Cardiac fibroblast (primary cell): ENCODE data around the gene MAD1L1.

Experiments
- DNase-seq, 2 donors: peaks; one replicate each; pipeline versions ENCODE4 v3.0.0 to v3.0.0-alpha.2; 2010; ENCODE audit warnings: low read depth in 2 of 2
- H3K4me3 ChIP-seq, 2 donors: replicated peaks in 1 of 2; 1 replicate in 1 of 2; 2 replicates in 1 of 2; pipeline ENCODE4 v1.5.1; 2011; ENCODE audit warnings: low read depth in 2 of 2, low read length in 2 of 2, mild to moderate bottlenecking in 2 of 2, moderate library complexity in 1 of 2
- TF ChIP-seq, protein P1 (sequence below): IDR thresholded peaks from one replicate; pipeline ENCODE4 v1.5.1; 2011; ENCODE audit warnings: low read depth, mild to moderate bottlenecking, low read length, inconsistent platforms

The MAD1L1 gene

DNA sequence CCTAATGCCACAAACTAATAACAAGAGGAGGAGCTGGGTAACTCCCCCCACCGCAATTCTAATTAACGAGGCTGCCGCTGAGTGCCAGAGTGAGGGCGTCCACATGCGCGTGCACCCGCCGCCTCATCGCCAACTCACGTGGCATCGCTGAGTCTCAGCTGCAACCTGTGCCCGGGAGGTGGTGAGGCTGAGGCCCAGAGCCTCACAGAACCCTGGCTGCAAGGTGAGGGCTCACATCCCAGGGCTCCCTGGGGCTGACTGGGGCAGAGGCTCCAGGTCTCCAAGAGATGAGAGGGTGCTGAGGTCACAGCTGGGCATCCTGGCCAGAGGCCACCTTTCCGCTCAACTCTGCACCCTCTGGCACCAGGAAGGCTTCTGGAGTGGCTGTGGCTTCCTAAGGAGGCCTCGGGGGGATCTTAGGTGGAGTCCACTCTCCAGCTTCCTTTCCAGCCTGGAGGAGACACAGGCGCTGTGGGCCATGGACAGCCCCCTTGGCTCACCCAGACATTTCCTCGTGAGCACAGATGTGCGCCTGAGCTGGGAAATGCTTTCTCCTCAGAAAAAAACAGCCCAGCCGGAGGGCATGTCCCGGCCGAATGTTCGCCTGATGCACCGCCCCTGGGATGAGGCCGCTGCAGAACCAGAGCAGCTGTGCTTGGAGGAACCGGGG lies 242.6 kb downstream of the MAD1L1 start:
- TF ChIP-seq, protein P1, sequence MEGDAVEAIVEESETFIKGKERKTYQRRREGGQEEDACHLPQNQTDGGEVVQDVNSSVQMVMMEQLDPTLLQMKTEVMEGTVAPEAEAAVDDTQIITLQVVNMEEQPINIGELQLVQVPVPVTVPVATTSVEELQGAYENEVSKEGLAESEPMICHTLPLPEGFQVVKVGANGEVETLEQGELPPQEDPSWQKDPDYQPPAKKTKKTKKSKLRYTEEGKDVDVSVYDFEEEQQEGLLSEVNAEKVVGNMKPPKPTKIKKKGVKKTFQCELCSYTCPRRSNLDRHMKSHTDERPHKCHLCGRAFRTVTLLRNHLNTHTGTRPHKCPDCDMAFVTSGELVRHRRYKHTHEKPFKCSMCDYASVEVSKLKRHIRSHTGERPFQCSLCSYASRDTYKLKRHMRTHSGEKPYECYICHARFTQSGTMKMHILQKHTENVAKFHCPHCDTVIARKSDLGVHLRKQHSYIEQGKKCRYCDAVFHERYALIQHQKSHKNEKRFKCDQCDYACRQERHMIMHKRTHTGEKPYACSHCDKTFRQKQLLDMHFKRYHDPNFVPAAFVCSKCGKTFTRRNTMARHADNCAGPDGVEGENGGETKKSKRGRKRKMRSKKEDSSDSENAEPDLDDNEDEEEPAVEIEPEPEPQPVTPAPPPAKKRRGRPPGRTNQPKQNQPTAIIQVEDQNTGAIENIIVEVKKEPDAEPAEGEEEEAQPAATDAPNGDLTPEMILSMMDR: no peak
- H3K4me3 ChIP-seq: no peak overlapping the region
- no peak for DNase-seq

DNA sequence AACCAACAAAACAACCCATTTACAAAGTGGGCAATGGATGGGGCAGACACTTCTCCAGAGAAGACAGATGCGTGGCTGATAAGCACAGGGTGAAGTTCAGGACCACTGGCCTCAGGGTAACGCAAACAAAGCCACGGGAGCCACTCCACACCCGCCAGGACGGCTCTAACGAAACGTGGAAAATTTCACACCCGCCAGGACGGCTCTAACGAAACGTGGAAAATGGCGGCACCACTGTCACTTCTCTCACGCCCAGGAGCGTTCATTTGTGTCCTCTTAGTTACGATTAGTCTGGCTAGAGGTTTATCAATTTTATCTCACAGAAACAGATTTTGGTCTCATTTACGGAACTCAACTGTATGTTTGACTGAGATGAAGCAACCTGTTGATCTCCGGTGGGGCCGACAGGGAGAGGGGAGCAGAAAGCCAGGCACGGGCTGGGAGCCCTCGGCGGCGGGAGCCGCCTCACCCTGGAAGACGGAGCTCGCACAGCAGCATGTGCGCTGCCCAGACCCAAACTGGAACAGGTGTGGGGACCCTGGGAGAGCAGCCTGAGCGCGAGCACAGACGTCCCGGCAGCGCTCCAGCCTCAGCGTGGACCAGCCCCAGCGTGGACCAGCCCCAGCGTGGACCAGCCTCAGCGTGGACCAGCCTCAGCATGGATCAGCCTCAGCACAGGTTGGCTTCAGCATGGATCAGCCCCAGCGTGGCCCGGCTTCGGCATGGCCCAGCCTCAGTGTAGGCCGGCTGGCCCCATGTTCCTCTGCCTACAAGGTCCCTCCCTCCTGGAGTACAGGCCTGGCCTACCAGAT lies 243.5 kb downstream of the MAD1L1 start:
- no peak for DNase-seq
- TF ChIP-seq, protein P1: no peak
- no peak overlapping the region for H3K4me3 ChIP-seq

DNA sequence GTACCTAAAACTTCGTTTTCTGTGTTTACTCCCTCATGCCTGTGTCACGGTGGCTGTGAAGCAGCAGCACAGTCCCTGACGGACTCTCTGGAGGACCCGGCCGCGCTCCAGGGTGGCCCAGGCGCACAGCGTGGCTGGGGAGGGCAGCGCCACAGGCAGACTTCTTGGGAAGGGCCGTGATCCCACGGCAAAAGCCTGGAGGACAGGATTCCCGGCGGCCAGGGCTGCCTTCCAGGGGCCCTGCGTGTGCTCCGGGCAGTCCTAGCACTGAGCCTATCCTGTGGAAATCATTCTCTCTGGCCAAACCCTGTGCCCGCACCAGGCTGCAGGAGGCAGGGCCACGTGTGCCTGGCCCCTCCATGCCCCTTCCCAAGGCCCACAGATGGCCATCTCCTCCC lies 244.2 kb downstream of the MAD1L1 start:
- no peak overlapping the region for H3K4me3 ChIP-seq
- TF ChIP-seq, protein P1: no peak
- no peak for DNase-seq

DNA sequence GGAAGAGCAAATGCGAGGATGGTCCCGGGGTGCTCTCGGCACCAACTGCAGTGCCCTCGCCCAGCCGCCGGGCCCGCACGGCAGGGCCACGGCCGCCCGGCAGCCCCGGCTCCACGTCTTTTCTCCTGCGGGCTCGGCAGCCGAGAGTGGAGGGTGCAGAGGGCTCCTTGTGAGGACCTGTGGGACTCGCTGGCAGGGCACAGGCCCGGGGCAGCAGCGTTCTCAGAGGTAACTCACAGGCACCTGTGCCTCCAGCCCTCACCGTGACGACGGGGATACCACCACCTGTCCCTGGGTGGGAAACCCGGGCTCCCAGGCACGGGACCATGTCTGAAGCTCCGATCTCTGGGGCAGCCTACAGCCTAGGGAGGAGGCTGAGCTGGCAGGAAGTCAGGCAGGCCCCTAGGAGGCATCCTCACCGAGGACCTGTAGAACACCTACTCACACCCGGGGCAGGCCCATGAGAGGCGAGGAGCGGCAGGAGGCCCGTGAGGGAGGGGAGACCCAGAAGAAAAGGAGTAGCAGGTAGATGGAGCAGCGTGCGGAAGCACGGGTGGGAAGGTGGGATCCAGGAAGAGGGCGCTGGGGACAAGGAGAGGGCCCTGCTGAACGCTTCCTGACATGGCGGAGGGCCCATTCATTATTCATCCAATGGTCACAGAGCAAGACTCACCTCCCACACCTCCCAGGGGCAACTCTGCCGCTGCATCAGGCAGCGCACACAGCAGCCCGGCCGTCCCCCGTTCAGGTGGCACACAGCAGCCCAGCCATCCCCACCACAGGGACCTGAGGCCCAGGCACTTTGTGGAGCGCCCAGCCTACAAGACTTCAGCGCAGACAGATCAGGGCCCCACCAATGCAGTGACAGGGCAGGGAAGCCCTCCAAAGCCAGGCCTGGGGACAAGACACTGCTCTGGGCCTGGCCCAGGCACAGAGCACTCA lies 244.9 kb downstream of the MAD1L1 start:
- H3K4me3 ChIP-seq: no peak overlapping the region
- TF ChIP-seq, protein P1: no peak
- no peak for DNase-seq

DNA sequence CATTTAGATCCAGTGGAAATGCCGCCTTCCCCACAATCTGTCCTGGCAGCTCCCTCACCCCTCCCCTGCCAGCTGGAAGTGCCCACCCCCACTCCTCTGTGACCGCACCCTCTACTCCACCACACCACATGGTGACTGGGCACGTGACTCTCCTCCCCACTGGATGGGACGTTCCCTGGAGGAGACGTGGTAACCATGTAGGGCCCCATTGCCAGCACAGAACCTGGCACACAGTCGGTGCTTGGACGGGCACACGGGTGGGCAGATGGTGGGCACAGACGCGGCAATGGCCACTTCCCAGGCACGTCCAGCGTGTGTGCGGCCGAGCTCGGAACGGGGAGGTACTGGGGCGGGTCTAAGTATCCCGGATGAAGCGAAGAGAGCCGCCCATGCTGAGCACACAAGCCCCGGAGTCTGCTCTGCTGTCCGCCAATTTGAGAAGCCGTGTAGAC lies 245.6 kb downstream of the MAD1L1 start:
- TF ChIP-seq, protein P1: no peak
- DNase-seq: no peak
- no peak overlapping the region for H3K4me3 ChIP-seq

DNA sequence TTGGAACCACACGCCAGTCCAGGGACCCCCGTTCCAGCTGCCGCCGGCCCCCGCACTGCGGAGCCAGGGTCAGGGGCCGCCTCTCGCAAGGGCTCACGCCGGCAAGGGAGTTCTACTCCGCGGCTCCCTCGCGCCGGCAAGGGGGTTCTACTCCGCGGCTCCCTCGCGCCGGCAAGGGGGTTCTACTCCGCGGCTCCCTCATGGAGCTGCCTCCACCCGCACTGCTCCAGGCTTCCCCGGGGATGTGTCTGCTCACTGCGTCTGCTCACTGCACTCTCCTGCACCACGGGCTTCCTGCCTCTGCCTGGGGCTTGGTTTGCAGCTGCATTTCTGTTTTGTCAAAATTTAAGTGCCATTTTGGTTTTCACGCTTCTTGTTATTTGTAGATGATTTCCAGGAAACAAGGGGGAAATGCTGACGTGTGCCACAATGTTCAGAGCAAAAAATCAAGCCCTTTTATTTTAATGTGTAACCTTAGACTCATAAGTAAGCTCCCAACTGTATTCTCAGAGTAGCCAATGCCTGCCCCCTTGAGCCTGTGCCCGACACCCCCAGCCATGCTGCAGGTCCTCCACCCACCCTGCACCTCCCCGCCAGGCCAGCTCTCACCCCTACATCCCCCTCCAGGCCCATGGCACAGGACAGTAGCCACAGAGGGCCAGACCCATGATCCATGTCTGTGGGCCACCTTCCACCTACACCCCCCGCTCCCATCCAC lies 246.2 kb downstream of the MAD1L1 start:
- H3K4me3 ChIP-seq: no peak overlapping the region
- TF ChIP-seq, protein P1: no peak
- DNase-seq: no peak
